ENCODE data around the gene JAKMIP1. TPM values are rescaled to one million over a fixed set of nuclear protein-coding genes. Genes with fewer than 3 reads are reported as not detected.

Gene JAKMIP1
- polyA plus RNA-seq, 3 donors, result 0.08 TPM; not detected in 2

GRCh38 chr4:6190486-6190885 lies 9.9 kb downstream of the JAKMIP1 start:
- Histone ChIP-seq H3K4me2 (replicated peaks; ENCODE audit: extremely low read depth, low read length, poor library complexity, severe bottlenecking) (no peak overlapping the region), H3K36me3 (replicated peaks in 1 of 2; ENCODE audit: control insufficient read depth in 1 of 2, insufficient read depth in 2 of 2, low read length in 2 of 2) (no peaks in the 10 kb centered on the region), H3K79me2 (ENCODE audit: insufficient read depth, low read length) (no peaks in the 10 kb centered on the region), H3K9me3 (replicated peaks in 1 of 2; ENCODE audit: control insufficient read depth in 1 of 2, insufficient read depth in 1 of 2, low read length in 2 of 2) (peaks cover 0 to 2% of the 10 kb centered on the region in 2 donors), H3K4me3 (replicated peaks in 1 of 3; ENCODE audit: low read depth in 2 of 3, low read length in 3 of 3) (no peak overlapping the region), H4K20me1 (ENCODE audit: insufficient read depth, low read length) (no peaks in the 10 kb centered on the region), H3K27me3 (ENCODE audit: control insufficient read depth in 2 of 2, insufficient read depth in 2 of 2, low read length in 2 of 2) (no peaks in the 10 kb centered on the region), H3K4me1 (ENCODE audit: control insufficient read depth in 1 of 2, insufficient read depth in 2 of 2, low read length in 2 of 2) (no peaks in the 10 kb centered on the region), H3K9ac (ENCODE audit: insufficient read depth, low read length, poor library complexity, severe bottlenecking) (no peak overlapping the region), H2AFZ (ENCODE audit: insufficient read depth, low read depth, low read length, poor library complexity, severe bottlenecking) (no peak overlapping the region), H3K27ac (ENCODE audit: low read depth in 1 of 2, low read length in 2 of 2) (no peak overlapping the region)
- Mint-ChIP-seq H3K4me3 (no peak overlapping the region), H3K9me3 (peaks cover 0 to 12% (median 4%) of the 10 kb centered on the region in 7 donors), H3K4me1 (no peaks in the 10 kb centered on the region), H3K27me3 (ENCODE audit: low read depth in 3 of 3) (peaks cover 7 to 12% (median 10%) of the 10 kb centered on the region in 3 donors), H3K36me3 (no peaks in the 10 kb centered on the region), H3K27ac (no peak overlapping the region)
- no peak for DNase-seq
- intact Hi-C loops (cut with micrococcal nuclease), result no loop called here
- no peak for TF ChIP-seq CTCF (IDR thresholded peaks at IDR 0.05)
- WGBS (ENCODE audit: insufficient coverage), result 88% methylated on average over 4 of the region's 8 CpGs

- no peaks in the 10 kb centered on the region for H3K79me2 ChIP-seq (ENCODE audit: insufficient read depth, low read length)
- H3K27me3 ChIP-seq (ENCODE audit: control insufficient read depth in 2 of 2, insufficient read depth in 2 of 2, low read length in 2 of 2), result no peaks in the 10 kb centered on the region
- H3K27ac ChIP-seq (ENCODE audit: low read depth in 1 of 2, low read length in 2 of 2), result no peak overlapping the region
- H2AFZ ChIP-seq (ENCODE audit: insufficient read depth, low read depth, low read length, poor library complexity, severe bottlenecking), result no peak overlapping the region
- H3K4me3 ChIP-seq (replicated peaks in 1 of 3; ENCODE audit: low read depth in 2 of 3, low read length in 3 of 3), result no peak overlapping the region
- H3K4me2 ChIP-seq (replicated peaks; ENCODE audit: extremely low read depth, low read length, poor library complexity, severe bottlenecking), result no peak overlapping the region
- no peak overlapping the region for H3K27ac Mint-ChIP-seq
- peaks cover 0 to 2% of the 10 kb centered on the region in 2 donors for H3K9me3 ChIP-seq (replicated peaks in 1 of 2; ENCODE audit: control insufficient read depth in 1 of 2, insufficient read depth in 1 of 2, low read length in 2 of 2)
- TF ChIP-seq CTCF (IDR thresholded peaks at IDR 0.05), result no peak
- DNase-seq, result no peak
- H4K20me1 ChIP-seq (ENCODE audit: insufficient read depth, low read length), result no peaks in the 10 kb centered on the region
- no peaks in the 10 kb centered on the region for H3K36me3 ChIP-seq (replicated peaks in 1 of 2; ENCODE audit: control insufficient read depth in 1 of 2, insufficient read depth in 2 of 2, low read length in 2 of 2)
- H3K9ac ChIP-seq (ENCODE audit: insufficient read depth, low read length, poor library complexity, severe bottlenecking), result no peak overlapping the region
- H3K36me3 Mint-ChIP-seq, result no peaks in the 10 kb centered on the region
- no peaks in the 10 kb centered on the region for H3K4me1 Mint-ChIP-seq
- H3K9me3 Mint-ChIP-seq, result peaks cover 0 to 12% (median 4%) of the 10 kb centered on the region in 7 donors
- intact Hi-C loops (cut with micrococcal nuclease), result no loop called here
- peaks cover 7 to 12% (median 10%) of the 10 kb centered on the region in 3 donors for H3K27me3 Mint-ChIP-seq (ENCODE audit: low read depth in 3 of 3)
- 97% methylated on average over 3 of the region's 5 CpGs for WGBS (ENCODE audit: insufficient coverage)
- no peaks in the 10 kb centered on the region for H3K4me1 ChIP-seq (ENCODE audit: control insufficient read depth in 1 of 2, insufficient read depth in 2 of 2, low read length in 2 of 2)
- no peak overlapping the region for H3K4me3 Mint-ChIP-seq
These were observed 10.8 kb downstream of the JAKMIP1 start for GRCh38 chr4:6189511-6189910.

Data from CD14-positive monocyte (primary cell).